GM12874 (cell line): ENCODE measurements around the gene CYB561.

Source experiments
- CTCF ChIP-seq: IDR thresholded peaks from 2 replicates; pipeline ENCODE4 v1.5.1; 2011; ENCODE audit warnings: low read depth, mild to moderate bottlenecking, control low read depth, low read length, moderate library complexity; ENCODE audit not compliant: insufficient read depth

Gene CYB561

GRCh38 chr17:63419949-63420867 lies 25.9 kb downstream of the CYB561 start:
- TF ChIP-seq CTCF = no peak

- no peak for TF ChIP-seq CTCF
Measured at GRCh38 chr17:63419398-63419797, 26.7 kb downstream of the CYB561 start.

GRCh38 chr17:63418540-63418939 lies 27.6 kb downstream of the CYB561 start:
- TF ChIP-seq CTCF = no peak

- TF ChIP-seq CTCF = no peak
Measured at GRCh38 chr17:63414222-63414621, 31.9 kb downstream of the CYB561 start.

GRCh38 chr17:63413128-63413527 lies 33.0 kb downstream of the CYB561 start:
- TF ChIP-seq CTCF = no peak

GRCh38 chr17:63412234-63412633 lies 33.9 kb downstream of the CYB561 start:
- TF ChIP-seq CTCF = no peak

GRCh38 chr17:63407741-63408330 lies 38.3 kb downstream of the CYB561 start:
- TF ChIP-seq CTCF = no peak
